ENCODE data around the gene MYOM3.
"Not testable (repeated sequence)": the region's sequence is repeated elsewhere in the genome, so short reads cannot be mapped to it uniquely, and the experiment has no call there.

Gene MYOM3

GRCh38 chr1:24022581-24023361, 89.2 kb downstream of the MYOM3 start:
- no peak for DNase-seq

DNA sequence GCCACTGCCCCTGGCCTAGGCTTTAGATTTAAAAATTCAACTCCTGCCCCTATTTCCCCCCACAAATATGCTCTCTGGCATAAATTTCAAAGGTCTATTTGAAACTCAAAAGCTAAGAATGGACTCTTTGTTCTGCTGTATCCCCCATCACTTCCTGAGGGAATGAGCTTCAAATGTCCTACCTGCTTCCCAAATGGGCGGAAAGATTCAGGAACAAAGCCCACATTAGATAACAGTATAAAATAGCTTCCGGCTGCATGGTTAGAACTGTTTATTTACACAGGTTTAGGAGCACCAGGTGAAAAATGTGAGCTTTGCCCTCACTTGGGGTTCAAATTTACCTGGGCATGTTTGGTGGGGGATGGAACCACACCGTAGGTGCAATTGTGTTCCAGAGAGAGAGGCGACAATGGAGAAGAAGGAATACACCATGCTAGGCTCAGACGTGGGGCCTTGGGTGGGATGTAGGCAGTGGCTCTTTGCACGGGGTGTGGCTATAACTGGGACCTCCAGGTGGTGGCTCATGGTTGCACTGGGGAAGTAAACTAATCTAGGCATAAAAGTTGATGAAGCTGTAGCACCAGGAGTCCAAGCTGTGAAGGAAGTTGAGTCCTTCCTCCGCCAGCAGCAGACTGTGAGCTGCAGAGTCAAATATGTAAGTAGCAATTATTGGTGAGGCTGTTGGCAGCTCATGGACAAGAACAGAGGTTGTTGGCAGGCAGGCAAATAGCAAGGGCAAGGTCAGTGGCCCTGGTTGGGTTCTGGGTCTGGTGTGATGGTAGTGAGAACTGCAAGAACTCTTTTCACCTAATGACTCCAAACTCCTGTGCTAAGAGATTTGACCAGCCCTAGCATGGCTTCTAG, 90.3 kb downstream of the MYOM3 start:
- DNase-seq: no peak

GRCh38 chr1:24020470-24020869, 91.5 kb downstream of the MYOM3 start:
- no peak for DNase-seq

DNA sequence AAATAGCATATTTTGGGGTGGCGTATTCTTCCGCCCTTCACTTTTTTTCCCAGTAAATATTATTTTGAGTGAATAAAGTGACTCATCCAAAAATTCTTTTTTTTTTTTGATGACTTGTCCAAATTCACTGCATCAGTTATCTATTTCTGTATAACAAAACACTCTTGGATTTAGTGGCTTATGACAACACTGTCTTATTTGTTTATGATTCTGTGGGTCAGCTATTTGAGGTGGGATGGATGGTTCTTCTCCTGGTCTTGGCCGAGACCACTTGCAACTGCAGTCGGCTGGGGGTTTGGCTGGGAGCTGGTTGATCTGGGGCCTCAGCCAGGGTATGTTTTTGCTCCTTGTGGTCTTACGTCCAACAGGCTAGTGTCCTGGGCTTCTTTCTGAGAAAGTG, 91.9 kb downstream of the MYOM3 start:
- no peak for DNase-seq

DNA sequence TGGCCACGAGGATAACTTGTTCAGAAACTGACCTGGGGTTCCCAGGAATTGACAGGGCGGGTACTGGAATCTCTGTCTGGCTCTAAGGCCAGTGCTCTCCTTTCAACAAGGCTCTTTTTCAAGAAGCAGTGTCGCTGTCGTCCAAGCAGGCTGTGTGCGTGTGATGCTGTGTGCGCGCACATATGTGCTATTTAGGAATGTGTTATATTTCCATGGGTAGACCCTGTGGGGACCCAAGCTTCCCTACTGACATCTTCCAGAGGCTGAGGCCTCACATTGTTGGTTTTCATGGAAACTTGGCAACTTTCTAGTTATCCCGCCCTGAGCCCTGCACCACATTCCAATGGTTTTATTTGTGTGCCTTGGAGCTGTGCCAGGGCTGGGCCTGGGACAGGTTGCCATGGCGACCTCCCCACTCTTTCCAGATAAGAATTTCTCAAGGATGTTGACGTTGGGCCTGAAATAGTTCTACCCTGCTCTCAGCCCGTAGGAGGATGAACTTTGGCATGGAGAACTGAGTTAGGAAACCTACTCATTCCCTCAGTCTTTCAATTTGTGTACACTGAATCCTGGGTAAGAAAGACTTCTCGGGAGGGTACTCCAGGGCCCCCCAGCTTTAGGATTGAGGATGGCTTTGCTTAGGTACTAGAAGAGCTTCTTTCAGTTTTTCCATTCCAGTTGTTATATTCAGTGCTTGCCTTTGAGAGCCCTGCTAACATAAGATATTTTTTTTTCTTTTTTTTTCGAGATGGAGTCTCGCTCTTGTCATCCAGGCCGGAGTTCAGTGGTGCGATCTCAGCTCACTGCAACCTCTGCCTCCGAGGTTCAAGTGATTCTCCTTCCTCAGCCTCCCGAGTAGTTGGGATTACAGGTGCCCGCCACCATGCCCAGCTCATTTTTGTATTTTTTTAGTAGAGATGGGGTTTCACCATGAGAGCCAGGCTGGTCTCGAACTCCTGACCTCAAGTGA, 93.0 kb downstream of the MYOM3 start:
- DNase-seq: no peak

GRCh38 chr1:24015221-24016210, 96.4 kb downstream of the MYOM3 start:
- no peak for DNase-seq

- DNase-seq: not testable (repeated sequence)
Observed at GRCh38 chr1:24012878-24013277, 99.1 kb downstream of the MYOM3 start.

- no peak for DNase-seq
Observed at GRCh38 chr1:24010650-24011049, 101.3 kb downstream of the MYOM3 start.

DNA sequence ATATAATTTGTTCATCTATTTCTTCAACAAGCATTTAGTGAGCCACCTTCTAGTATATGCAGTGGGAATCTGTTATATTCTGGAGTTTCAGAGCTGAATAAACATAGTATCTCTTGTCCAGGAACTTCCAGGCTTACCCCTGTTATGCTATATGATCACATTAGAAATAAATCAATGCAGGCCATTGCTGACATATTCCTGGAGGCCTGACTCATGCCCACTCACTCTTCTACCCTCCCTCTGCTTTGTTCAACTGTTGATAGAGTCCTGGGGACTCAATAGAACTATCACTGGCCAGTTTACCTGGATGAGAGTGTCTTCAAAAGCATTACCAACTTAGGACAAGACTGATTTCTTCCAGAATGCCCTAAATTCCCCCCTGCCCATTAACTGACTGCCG, 102.5 kb downstream of the MYOM3 start:
- no peak for DNase-seq

GRCh38 chr1:24008574-24009184, 103.3 kb downstream of the MYOM3 start:
- DNase-seq: not testable (repeated sequence)

DNA sequence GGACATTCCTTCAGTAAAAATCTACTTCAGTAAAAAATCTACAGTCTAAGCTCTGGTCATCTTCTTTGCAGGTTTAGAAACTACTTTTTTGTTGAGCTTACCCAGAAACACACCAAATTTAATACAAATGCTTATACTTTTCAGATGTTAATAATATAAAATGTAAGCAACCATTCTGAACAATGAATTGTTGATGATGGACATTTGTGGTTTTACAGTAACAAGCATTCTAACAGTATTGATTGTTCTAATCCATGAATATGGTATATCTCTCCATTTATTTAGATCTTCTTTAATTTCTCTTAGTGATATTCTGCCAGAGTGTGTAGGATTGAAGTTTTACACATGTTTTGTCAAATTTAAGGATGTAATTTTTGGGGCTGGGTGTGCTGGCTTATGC, 104.9 kb downstream of the MYOM3 start:
- no peak for DNase-seq

All from NCI-H2081 treated with DMSO at 0.1 percent for 48 hours (cell line).